Endothelial cell of umbilical vein (primary cell): ENCODE results near the gene PRLR. TPM values are rescaled to one million over a fixed set of nuclear protein-coding genes. Genes with fewer than 3 reads are reported as not detected.

ENCODE experiments used
- BruUV-seq: library from RNA; stranded (reverse); fragments of 400-500 nt; replicated peaks from 2 replicates; lab custom pipeline; 2021; lab: Mats Ljungman, UMichigan
- CTCF ChIA-PET: fragments of 300-600, 350-600 bp; sonication (Branson Sonifier 250); formaldehyde crosslinking; loops from one replicate; lab custom pipeline; 2021; ENCODE audit warnings: antibody characterized with exemption, inconsistent platforms; lab: Charles Lee
- POLR2A ChIA-PET: fragments of 300-600, 350-600 bp; sonication (Branson Sonifier 250); formaldehyde crosslinking; loops from one replicate; lab custom pipeline; 2021; ENCODE audit warnings: antibody characterized with exemption, inconsistent platforms; lab: Charles Lee
- DNase-seq: peaks from one replicate; pipeline ENCODE4 v3.0.0-alpha.2; 2011; ENCODE audit warnings: low read depth, low spot score
- FAIRE-seq: peaks from 2 replicates; lab custom pipeline; 2011; peaks lifted over from hg19 to GRCh38; lab: Jason Lieb, UNC
- H2AFZ ChIP-seq: 2 replicates; pipeline ENCODE4 v1.6.0; 2012; ENCODE audit warnings: low read depth, low read length, control low read depth, inconsistent platforms
- H3K27ac ChIP-seq: 2 replicates; pipeline ENCODE4 v1.5.1; 2011; ENCODE audit warnings: low read depth, mild to moderate bottlenecking, control low read depth, low read length, moderate library complexity; ENCODE audit not compliant: insufficient read depth
- H3K27me3 ChIP-seq, 2 experiments: 2 replicates each; pipeline versions ENCODE4 v1.6.0 to v1.6.1; 2011; ENCODE audit warnings: low read length in 2 of 2, mixed read lengths in 1 of 2; ENCODE audit not compliant: control insufficient read depth in 2 of 2, insufficient read depth in 2 of 2
- H3K36me3 ChIP-seq, 2 experiments: 2 replicates in 1 of 2; 3 replicates in 1 of 2; pipeline ENCODE4 v1.5.1; 2011; ENCODE audit warnings: low read length in 2 of 2, mild to moderate bottlenecking in 1 of 2, moderate library complexity in 1 of 2; ENCODE audit not compliant: control insufficient read depth in 2 of 2, insufficient read depth in 2 of 2; ENCODE audit errors: extremely low read depth in 1 of 2
- H3K4me1 ChIP-seq: 3 replicates; pipeline ENCODE4 v1.5.1; 2011; ENCODE audit warnings: mild to moderate bottlenecking, low read length; ENCODE audit not compliant: control insufficient read depth, insufficient read depth; ENCODE audit errors: extremely low read depth
- H3K4me2 ChIP-seq: 2 replicates; pipeline ENCODE4 v1.6.1; 2011; ENCODE audit warnings: low read length, control low read depth, mixed read lengths; ENCODE audit not compliant: insufficient read depth
- H3K4me3 ChIP-seq, 3 experiments: fragments of 200-600 bp in 1 of 3; sonication (generic), shearing (Covaris generic) in 1 of 3; replicated peaks in 1 of 3; 2 replicates each; pipeline ENCODE4 v1.5.1; 2011 to 2016; ENCODE audit warnings: control low read depth in 3 of 3, low read length in 3 of 3, mild to moderate bottlenecking in 2 of 3, inconsistent platforms in 1 of 3, low read depth in 1 of 3, moderate library complexity in 1 of 3; ENCODE audit not compliant: insufficient read depth in 1 of 3
- H3K79me2 ChIP-seq: 2 replicates; pipeline ENCODE4 v1.6.0; 2012; ENCODE audit warnings: low read length, inconsistent platforms; ENCODE audit not compliant: control insufficient read depth, insufficient read depth
- H3K9ac ChIP-seq: replicated peaks from 2 replicates; pipeline ENCODE3; 2011; ENCODE audit warnings: low read length, control low read depth; ENCODE audit not compliant: insufficient read depth; ENCODE audit errors: extremely low read depth
- H3K9me1 ChIP-seq: replicated peaks from 3 replicates; pipeline ENCODE4 v1.6.0; 2011; ENCODE audit warnings: mild to moderate bottlenecking, low read length; ENCODE audit not compliant: control insufficient read depth, insufficient read depth; ENCODE audit errors: extremely low read depth
- H3K9me3 ChIP-seq: replicated peaks from 2 replicates; pipeline ENCODE4 v1.5.1; 2012; ENCODE audit warnings: low read length, inconsistent platforms; ENCODE audit not compliant: control insufficient read depth, insufficient read depth
- H4K20me1 ChIP-seq: replicated peaks from 2 replicates; pipeline ENCODE3; 2011; ENCODE audit warnings: mild to moderate bottlenecking, low read length; ENCODE audit not compliant: control insufficient read depth, insufficient read depth; ENCODE audit errors: extremely low read depth
- CTCF ChIP-seq, 2 donors: IDR thresholded peaks; 1 replicate in 1 of 2; 2 replicates in 1 of 2; pipeline ENCODE4 v1.5.1; 2011; ENCODE audit warnings: low read length in 2 of 2, mild to moderate bottlenecking in 2 of 2, moderate library complexity in 2 of 2, control low read depth in 1 of 2, inconsistent platforms in 1 of 2, low read depth in 1 of 2; ENCODE audit not compliant: insufficient read depth in 1 of 2; ENCODE audit errors: extremely low read depth in 1 of 2
- GATA2 ChIP-seq: IDR thresholded peaks from 2 replicates; pipeline ENCODE4 v1.7.0; 2011; ENCODE audit warnings: low read depth, mild to moderate bottlenecking, moderate library complexity, mixed read lengths, low read length; ENCODE audit not compliant: insufficient read length, insufficient read depth
- MAX ChIP-seq: IDR thresholded peaks from 2 replicates; pipeline ENCODE4 v1.6.1; 2011; ENCODE audit not compliant: insufficient read depth, insufficient read length
- MYC ChIP-seq: IDR thresholded peaks from one replicate; pipeline ENCODE4 v1.6.1; 2011; ENCODE audit warnings: mild to moderate bottlenecking, low read depth, low read length
- POLR2A ChIP-seq: IDR thresholded peaks from 2 replicates; pipeline ENCODE4 v1.6.1; 2012; ENCODE audit warnings: low read depth, mild to moderate bottlenecking, control low read depth, low read length
- POLR2AphosphoS5 ChIP-seq: IDR thresholded peaks from 2 replicates; pipeline ENCODE4 v1.6.1; 2012; ENCODE audit warnings: low read depth, mild to moderate bottlenecking, control low read depth, low read length, moderate library complexity; ENCODE audit not compliant: insufficient read depth
- dilution Hi-C: fragments of 300-500 bp; cut with MboI; formaldehyde crosslinking; loops from one replicate; pipeline ENCODE4 v1.15.0; 2019; ENCODE audit warnings: low sequenced_read_pairs; ENCODE audit not compliant: extremely low pct_ligation_motif_present
- intact Hi-C: fragments of 100-400 bp; cut with micrococcal nuclease; formaldehyde crosslinking; loops from one replicate; pipeline ENCODE4 v1.10.0; 2022
- polyA plus RNA-seq, 4 experiments: library from polyadenylated mRNA; depleted of rRNA in 3 of 4; stranded (reverse) in 3 of 4; unstranded in 1 of 4; fragments of >200 nt; gene quantifications; 2 replicates each; pipeline versions ENCODE4 v1.2.1 to v1.2.3, GENCODE V29; 2011 to 2012; ENCODE audit warnings: missing spikeins in 1 of 4
- total RNA-seq: library from RNA; stranded (reverse); gene quantifications from 2 replicates; pipeline ENCODE4 v1.2.3, GENCODE V29; 2021

PRLR gene
- total and polyA plus RNA-seq, 2 donors (not counting 3 experiments of a cell fraction or from before 2014, with no cell fraction given), result not detected

- Histone ChIP-seq H3K4me1 (no peaks in the 10 kb centered on the region), H3K9ac (no peak overlapping the region), H3K4me2 (no peak overlapping the region), H3K9me1 (no peaks in the 10 kb centered on the region), H3K4me3 (no peak overlapping the region), H3K36me3 (no peaks in the 10 kb centered on the region), H3K79me2 (no peaks in the 10 kb centered on the region), H2AFZ (no peak overlapping the region), H3K27me3 (no peaks in the 10 kb centered on the region), H3K9me3 (no peaks in the 10 kb centered on the region), H3K27ac (no peak overlapping the region), H4K20me1 (no peaks in the 10 kb centered on the region)
- BruUV-seq, result no TSS peak
- dilution Hi-C loops (no loop called here), intact Hi-C loops (no loop called here)
- FAIRE-seq (no peak), DNase-seq (no peak)
- POLR2A ChIA-PET, result no interaction called here
- no peak for TF ChIP-seq MYC
- TF ChIP-seq MAX, result no peak
- no peak for TF ChIP-seq POLR2AphosphoS5
- TF ChIP-seq POLR2A, result no peak
- no peak for TF ChIP-seq GATA2
- TF ChIP-seq CTCF (IDR thresholded peaks at IDR 0.05; ENCODE audit: extremely low read depth in 1 of 2, insufficient read depth in 1 of 2, low read depth in 1 of 2, low read length in 2 of 2), result no peak
- CTCF ChIA-PET, result no interaction called here
These were observed 7.5 kb upstream of the PRLR start for GRCh38 chr5:35237580-35238376.
